ENCODE results near the gene PRKAR1A. TPM values are rescaled to one million over a fixed set of nuclear protein-coding genes. Genes with fewer than 3 reads are reported as not detected.

PRKAR1A gene
- total and polyA plus RNA-seq, 8 donors: 22.6 to 323 (median 80.3) TPM

- Histone ChIP-seq H3K27me3 (no peaks in the 10 kb centered on the region), H3K4me3 (no peak overlapping the region), H3K4me1 (peaks cover 0 to 10% (median 3%) of the 10 kb centered on the region in 4 donors), H3K36me3 (no peaks in the 10 kb centered on the region), H3K27ac (no peak overlapping the region), H3K9me3 (no peaks in the 10 kb centered on the region)
- TF ChIP-seq POLR2AphosphoS5 (IDR thresholded peaks at IDR 0.05) (no peak), CTCF (IDR thresholded peaks at IDR 0.05) (no peak), POLR2A (IDR thresholded peaks at IDR 0.05) (no peak), EP300 (IDR thresholded peaks at IDR 0.05) (no peak)
- no peak for DNase-seq
- intact Hi-C loops (cut with DNase I; ENCODE audit: low total_unique reads): no loop called here
Measured at GRCh38 chr17:68569346-68569745, 57.1 kb downstream of the PRKAR1A start.

- intact Hi-C loops (cut with DNase I; ENCODE audit: low total_unique reads): no loop called here
- Histone ChIP-seq H3K27me3 (no peaks in the 10 kb centered on the region), H3K4me3 (no peak overlapping the region), H3K27ac (no peak overlapping the region), H3K36me3 (no peaks in the 10 kb centered on the region), H3K4me1 (peaks cover 0 to 10% (median 3%) of the 10 kb centered on the region in 4 donors), H3K9me3 (no peaks in the 10 kb centered on the region)
- TF ChIP-seq POLR2AphosphoS5 (IDR thresholded peaks at IDR 0.05) (no peak), EP300 (IDR thresholded peaks at IDR 0.05) (no peak), POLR2A (IDR thresholded peaks at IDR 0.05) (no peak), CTCF (IDR thresholded peaks at IDR 0.05) (no peak)
- 71 to 85% (median 76%) methylated on average over 1 of the region's 1 CpG for WGBS, 5 donors
- DNase-seq: no peak
Measured at GRCh38 chr17:68570526-68570925, 58.3 kb downstream of the PRKAR1A start.

- intact Hi-C loops (cut with DNase I; ENCODE audit: low total_unique reads): no loop called here
- Histone ChIP-seq H3K9me3 (no peaks in the 10 kb centered on the region), H3K36me3 (no peaks in the 10 kb centered on the region), H3K4me3 (no peak overlapping the region), H3K4me1 (peaks cover 0 to 12% (median 2%) of the 10 kb centered on the region in 4 donors), H3K27me3 (no peaks in the 10 kb centered on the region), H3K27ac (peak overlapping the region in 1 of 5 donors; percentile 26)
- 87 to 93% (median 90%) methylated on average over 6 of the region's 6 CpGs for WGBS, 5 donors
- no peak for DNase-seq
- TF ChIP-seq EP300 (IDR thresholded peaks at IDR 0.05) (no peak), CTCF (IDR thresholded peaks at IDR 0.05) (no peak), POLR2AphosphoS5 (IDR thresholded peaks at IDR 0.05) (no peak), POLR2A (IDR thresholded peaks at IDR 0.05) (no peak)
Measured at GRCh38 chr17:68572138-68572842, 60.1 kb downstream of the PRKAR1A start.

GRCh38 chr17:68573338-68573737, 61.1 kb downstream of the PRKAR1A start:
- H3K36me3 ChIP-seq: no peaks in the 10 kb centered on the region
- no peak overlapping the region for H3K4me3 ChIP-seq
- H3K27ac ChIP-seq: no peak overlapping the region
- H3K4me1 ChIP-seq: peaks cover 0 to 21% (median 2%) of the 10 kb centered on the region in 4 donors
- TF ChIP-seq POLR2A (IDR thresholded peaks at IDR 0.05): no peak
- TF ChIP-seq CTCF (IDR thresholded peaks at IDR 0.05): no peak
- no peak for TF ChIP-seq POLR2AphosphoS5 (IDR thresholded peaks at IDR 0.05)
- no peaks in the 10 kb centered on the region for H3K27me3 ChIP-seq
- WGBS, 5 donors: 94 to 100% (median 95%) methylated on average over 1 of the region's 1 CpG
- intact Hi-C loops (cut with DNase I; ENCODE audit: low total_unique reads): no loop called here
- DNase-seq: no peak
- H3K9me3 ChIP-seq: no peaks in the 10 kb centered on the region

All from stomach (tissue), 9 donors.